GM12878 (cell line): ENCODE results near the gene PALD1. TPM values are rescaled to one million over a fixed set of nuclear protein-coding genes. Genes with fewer than 3 reads are reported as not detected.

Source experiments
- ATAC-seq: fragments of 200-7000 bp; cut with Tn5 transposase; 3 replicates; pipeline ENCODE4 v1.9.1; 2020; ENCODE audit warnings: mild to moderate bottlenecking, moderate library complexity
- BruUV-seq: library from RNA; stranded (reverse); fragments of 400-500 nt; replicated peaks from 2 replicates; lab custom pipeline; 2021; lab: Mats Ljungman, UMichigan
- CTCF ChIA-PET: fragments of 300-600 bp; sonication (Branson Sonifier 250); formaldehyde crosslinking; extraction: SDS; loops from one replicate; lab custom pipeline; 2021; ENCODE audit warnings: inconsistent platforms; lab: Yijun Ruan, JAX
- POLR2A ChIA-PET: fragments of 350-600 bp; formaldehyde crosslinking; extraction: SDS; loops from one replicate; lab custom pipeline; 2021; ENCODE audit warnings: inconsistent platforms; lab: Charles Lee
- RAD21 ChIA-PET: fragments of 300-600 bp; sonication (Branson Sonifier 250); formaldehyde crosslinking; loops from one replicate; lab custom pipeline; 2023; ENCODE audit warnings: antibody characterized with exemption; ENCODE audit not compliant: unreplicated experiment; lab: Charles Lee
- SMC1A ChIA-PET: fragments of 300-600 bp; sonication (Branson Sonifier 250); formaldehyde crosslinking; loops from one replicate; lab custom pipeline; 2023; ENCODE audit not compliant: unreplicated experiment, uncharacterized antibody; lab: Charles Lee
- DNase-seq: peaks from one replicate; pipeline ENCODE4 v3.0.0-alpha.2; 2011; ENCODE audit warnings: low read depth, low spot score
- FAIRE-seq: peaks from 3 replicates; lab custom pipeline; 2011; peaks lifted over from hg19 to GRCh38; lab: Jason Lieb, UNC
- H2AFZ ChIP-seq: 2 replicates; pipeline ENCODE4 v1.6.0; 2011; ENCODE audit warnings: low read depth, low read length, control low read depth; ENCODE audit not compliant: control insufficient read depth
- H3K27ac ChIP-seq: 2 replicates; pipeline ENCODE4 v1.5.1; 2011; ENCODE audit warnings: control low read depth; ENCODE audit not compliant: control insufficient read depth, insufficient read depth
- H3K27me3 ChIP-seq, 2 experiments: replicated peaks in 1 of 2; 2 replicates each; pipeline versions ENCODE4 v1.6.0 to v1.6.1; 2011; ENCODE audit warnings: low read length in 1 of 2; ENCODE audit not compliant: control insufficient read depth in 2 of 2, insufficient read depth in 2 of 2
- H3K36me3 ChIP-seq, 2 experiments: 2 replicates each; pipeline ENCODE4 v1.5.1; 2011; ENCODE audit warnings: low read length in 1 of 2; ENCODE audit not compliant: control insufficient read depth in 2 of 2, insufficient read depth in 2 of 2
- H3K4me1 ChIP-seq: 2 replicates; pipeline ENCODE4 v1.6.1; 2011; ENCODE audit warnings: mild to moderate bottlenecking, low read length, moderate library complexity, mixed read lengths; ENCODE audit not compliant: control insufficient read depth, insufficient read depth
- H3K4me2 ChIP-seq: 2 replicates; pipeline ENCODE4 v1.6.0; 2011; ENCODE audit warnings: control low read depth; ENCODE audit not compliant: control insufficient read depth, insufficient read depth
- H3K4me3 ChIP-seq: fragments of 200-600 bp; sonication (generic); 2 replicates; pipeline ENCODE4 v1.5.1; 2016
- H3K79me2 ChIP-seq: 2 replicates; pipeline ENCODE4 v1.6.0; 2011; ENCODE audit warnings: low read length; ENCODE audit not compliant: control insufficient read depth, insufficient read depth
- H3K9ac ChIP-seq: 2 replicates; pipeline ENCODE4 v1.8.0; 2011; ENCODE audit warnings: low read length, control low read depth, mixed read lengths; ENCODE audit not compliant: control insufficient read depth, insufficient read depth
- H3K9me3 ChIP-seq: replicated peaks from 3 replicates; pipeline ENCODE4 v1.5.1; 2011; ENCODE audit warnings: mild to moderate bottlenecking, low read length; ENCODE audit not compliant: control insufficient read depth, insufficient read depth
- H4K20me1 ChIP-seq: 2 replicates; pipeline ENCODE4 v1.6.0; 2011; ENCODE audit not compliant: control insufficient read depth, insufficient read depth
- BCLAF1 ChIP-seq: fragments of 450-650 bp; IDR thresholded peaks from 2 replicates; pipeline ENCODE4 v1.6.1; 2017; ENCODE audit warnings: antibody characterized with exemption, mild to moderate bottlenecking, moderate library complexity
- BHLHE40 ChIP-seq, 2 experiments: fragments of 450-650 bp in 1 of 2; IDR thresholded peaks; 2 replicates each; pipeline ENCODE4 v1.6.1; 2011 to 2017; ENCODE audit warnings: low read depth in 2 of 2, borderline replicate concordance in 1 of 2, improper control_type of control experiment in 1 of 2, low read length in 1 of 2, mild to moderate bottlenecking in 1 of 2
- E2F4 ChIP-seq: IDR thresholded peaks from 2 replicates; pipeline ENCODE4 v1.6.1; 2012; ENCODE audit warnings: low read depth, low read length, improper control_type of control experiment
- E4F1 ChIP-seq: fragments of 450-650 bp; IDR thresholded peaks from 2 replicates; pipeline ENCODE4 v1.6.1; 2018; ENCODE audit warnings: borderline replicate concordance, mild to moderate bottlenecking; ENCODE audit not compliant: partially characterized antibody
- MEF2B ChIP-seq: fragments of 450-650 bp; IDR thresholded peaks from 2 replicates; pipeline ENCODE4 v1.6.1; 2018; ENCODE audit warnings: mild to moderate bottlenecking, moderate library complexity; ENCODE audit not compliant: partially characterized antibody, poor library complexity, severe bottlenecking
- POLR2A ChIP-seq: IDR thresholded peaks from 2 replicates; pipeline ENCODE4 v1.6.1; 2011; ENCODE audit warnings: low read depth, mild to moderate bottlenecking, low read length
- RELA ChIP-seq: fragments of 450-650 bp; IDR thresholded peaks from 2 replicates; pipeline ENCODE4 v1.8.0; 2014; ENCODE audit warnings: borderline replicate concordance; ENCODE audit not compliant: partially characterized antibody
- SKIL ChIP-seq: fragments of 450-650 bp; IDR thresholded peaks from 2 replicates; pipeline ENCODE4 v1.6.1; 2017; ENCODE audit warnings: mild to moderate bottlenecking, low read depth, inconsistent platforms; ENCODE audit not compliant: poor library complexity, severe bottlenecking
- SREBF1 ChIP-seq: IDR thresholded peaks from 2 replicates; pipeline ENCODE4 v1.6.1; 2012; ENCODE audit warnings: mild to moderate bottlenecking, low read length
- ZNF207 ChIP-seq: fragments of 450-650 bp; IDR thresholded peaks from 2 replicates; pipeline ENCODE4 v1.6.1; 2014; ENCODE audit warnings: antibody characterized with exemption, mild to moderate bottlenecking, borderline replicate concordance
- ZNF217 ChIP-seq: fragments of 450-650 bp; IDR thresholded peaks from 2 replicates; pipeline ENCODE4 v1.6.1; 2017; ENCODE audit warnings: antibody characterized with exemption, mild to moderate bottlenecking
- WGBS: methylation state at CpG from one replicate; pipeline ENCODE4 v1.1.6; 2016; ENCODE audit warnings: low lambda C conversion rate; ENCODE audit not compliant: insufficient replicate concordance, insufficient coverage; ENCODE audit errors: missing lambda C conversion rate; 5-methylcytosine and 5-hydroxymethylcytosine counted together
- in situ Hi-C: fragments of 300-500 bp; cut with MboI; formaldehyde crosslinking; loops from 9 replicates; pipeline ENCODE4 v1.14.3; 2018; ENCODE audit warnings: mixed read lengths
- intact Hi-C: fragments of 100-400 bp; cut with micrococcal nuclease; formaldehyde crosslinking; loops from one replicate; pipeline ENCODE4 v1.14.2; 2022; ENCODE audit not compliant: unreplicated experiment
- polyA plus RNA-seq, 11 experiments: library from polyadenylated mRNA; depleted of rRNA in 4 of 11; unstranded in 6 of 11; stranded (reverse) in 5 of 11; fragments of >200 nt; fragmentation: Nextera tagmentation in 4 of 11; fragmentation: Illumina TruSeq in 1 of 11; extraction: Ambion mirVana in 4 of 11; extraction: Trizol in 1 of 11; gene quantifications; 1 replicate in 1 of 11; 2 replicates in 10 of 11; pipeline versions ENCODE4 v1.2.1 to v1.2.3, GENCODE V29; 2011 to 2016; ENCODE audit warnings: inconsistent platforms in 2 of 11, missing spikeins in 2 of 11, low read depth in 1 of 11
- total RNA-seq, 4 experiments: library from RNA; depleted of rRNA in 3 of 4; stranded (reverse); fragments of >200 nt in 3 of 4; fragmentation: Illumina TruSeq in 1 of 4; extraction: Trizol in 1 of 4; gene quantifications; 2 replicates each; pipeline versions ENCODE4 v1.2.1 to v1.2.3, GENCODE V29; 2013 to 2021

PALD1 gene
- total and polyA plus RNA-seq, 10 of the 15 experiments (the other 5 are each of a cell fraction or from before 2014, with no cell fraction given): 0.43 to 20.9 (median 9.0) TPM

- DNase-seq: no peak
- Histone ChIP-seq H3K4me3 (no peak overlapping the region), H3K36me3 (no peaks in the 10 kb centered on the region), H3K27me3 (no peaks in the 10 kb centered on the region), H2AFZ (no peak overlapping the region), H3K79me2 (no peaks in the 10 kb centered on the region), H3K9ac (no peak overlapping the region), H3K4me2 (0 out of 2 replicates have a peak overlapping the region, but pooled peaks have one; percentile 5), H3K27ac (no peak overlapping the region), H3K9me3 (no peaks in the 10 kb centered on the region), H3K4me1 (peaks cover 39% of the 10 kb centered on the region), H4K20me1 (no peaks in the 10 kb centered on the region)
- POLR2A ChIA-PET: interaction anchor here (1.2 to 4.6 kb wide), 3 partner anchors 11 to 96 kb away, joined by 3 to 23 read pairs (median 12); no protein-coding TSS in a partner anchor
- 70% methylated on average over 9 of the region's 10 CpGs for WGBS
- FAIRE-seq: no peak
- no peak for ATAC-seq
- SMC1A ChIA-PET: interaction anchor here (0.9 to 6.6 kb wide), 7 partner anchors 8 to 30 kb away, joined by 3 to 46 read pairs (median 5); no protein-coding TSS in a partner anchor
- RAD21 ChIA-PET: interaction anchor here (1.2 to 4.9 kb wide), 2 partner anchors 9 to 12 kb away, joined by 3 to 35 read pairs; no protein-coding TSS in a partner anchor
- CTCF ChIA-PET: interaction anchor here (0.5 to 2.8 kb wide), 4 partner anchors 12 to 443 kb away, joined by 3 to 8 read pairs (median 3); partner anchors contain the start of gene TYSND1
- in situ Hi-C loops (no loop called here), intact Hi-C loops (no loop called here)
- no TSS peak for BruUV-seq
- TF ChIP-seq POLR2A: no peak
- TF ChIP-seq MEF2B: no peak
- no peak for TF ChIP-seq E2F4
- TF ChIP-seq E4F1: no peak
- TF ChIP-seq ZNF217: no peak
- no peak for TF ChIP-seq BCLAF1
- TF ChIP-seq BHLHE40 (IDR thresholded peaks at IDR 0.05; ENCODE audit: borderline replicate concordance in 1 of 2, low read depth in 2 of 2, low read length in 1 of 2): no peak
- no peak for TF ChIP-seq RELA
- TF ChIP-seq SKIL: no peak
- TF ChIP-seq SREBF1: no peak
- no peak for TF ChIP-seq ZNF207
Measured at GRCh38 chr10:70588859-70589570, 110.4 kb downstream of the PALD1 start.
